GM12875 (cell line): ENCODE data around the gene MLIP.

ENCODE experiments used
- H3K4me3 ChIP-seq: one replicate; pipeline ENCODE4 v1.5.1; 2011; ENCODE audit warnings: low read depth, low read length, control low read depth
- TF ChIP-seq, protein P1 (sequence below): IDR thresholded peaks from 2 replicates; pipeline ENCODE4 v1.5.1; 2011; ENCODE audit warnings: low read depth, mild to moderate bottlenecking, control low read depth, inconsistent platforms, low read length, moderate library complexity, borderline replicate concordance; ENCODE audit not compliant: insufficient read depth

The MLIP gene

DNA sequence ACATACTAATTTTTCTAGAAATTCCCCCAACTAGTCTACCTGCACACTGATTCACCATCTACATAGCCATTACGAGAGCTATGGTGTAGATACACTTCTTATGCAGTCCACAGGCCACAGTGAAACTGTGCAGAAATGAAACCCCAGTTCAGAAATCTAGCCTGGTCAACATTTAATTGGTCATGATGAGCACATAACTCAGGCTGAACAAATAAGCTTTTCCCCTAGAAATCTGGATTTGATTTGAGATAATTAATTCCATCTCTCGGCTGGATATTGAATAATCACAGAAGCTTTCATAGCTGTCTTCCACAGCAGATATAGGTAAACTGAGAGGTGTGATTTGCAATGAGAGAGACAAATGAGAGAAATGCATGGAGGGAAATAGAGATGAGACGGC is 174.4 kb downstream of the MLIP start:
- no peak overlapping the region for H3K4me3 ChIP-seq
- TF ChIP-seq, protein P1, sequence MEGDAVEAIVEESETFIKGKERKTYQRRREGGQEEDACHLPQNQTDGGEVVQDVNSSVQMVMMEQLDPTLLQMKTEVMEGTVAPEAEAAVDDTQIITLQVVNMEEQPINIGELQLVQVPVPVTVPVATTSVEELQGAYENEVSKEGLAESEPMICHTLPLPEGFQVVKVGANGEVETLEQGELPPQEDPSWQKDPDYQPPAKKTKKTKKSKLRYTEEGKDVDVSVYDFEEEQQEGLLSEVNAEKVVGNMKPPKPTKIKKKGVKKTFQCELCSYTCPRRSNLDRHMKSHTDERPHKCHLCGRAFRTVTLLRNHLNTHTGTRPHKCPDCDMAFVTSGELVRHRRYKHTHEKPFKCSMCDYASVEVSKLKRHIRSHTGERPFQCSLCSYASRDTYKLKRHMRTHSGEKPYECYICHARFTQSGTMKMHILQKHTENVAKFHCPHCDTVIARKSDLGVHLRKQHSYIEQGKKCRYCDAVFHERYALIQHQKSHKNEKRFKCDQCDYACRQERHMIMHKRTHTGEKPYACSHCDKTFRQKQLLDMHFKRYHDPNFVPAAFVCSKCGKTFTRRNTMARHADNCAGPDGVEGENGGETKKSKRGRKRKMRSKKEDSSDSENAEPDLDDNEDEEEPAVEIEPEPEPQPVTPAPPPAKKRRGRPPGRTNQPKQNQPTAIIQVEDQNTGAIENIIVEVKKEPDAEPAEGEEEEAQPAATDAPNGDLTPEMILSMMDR = no peak

DNA sequence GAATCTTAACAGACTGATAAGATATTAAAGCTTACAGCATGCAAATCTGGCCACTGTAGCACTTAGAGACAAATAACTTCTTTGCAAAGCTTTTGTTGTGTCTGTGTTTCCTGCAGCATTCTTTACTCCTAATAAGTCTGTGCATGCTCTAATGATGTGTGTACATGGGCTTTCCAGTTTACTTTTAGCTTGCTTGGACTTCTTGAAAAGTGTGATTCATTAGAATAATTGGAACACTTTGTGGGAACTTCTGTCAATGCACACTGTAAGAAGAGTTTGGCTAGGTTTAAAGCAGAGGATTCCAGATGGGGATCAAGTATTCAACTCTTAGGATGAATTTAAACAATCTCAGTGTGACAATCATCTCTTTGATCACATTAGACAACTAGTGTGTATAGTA is 174.9 kb downstream of the MLIP start:
- TF ChIP-seq, protein P1 = no peak
- no peak overlapping the region for H3K4me3 ChIP-seq

DNA sequence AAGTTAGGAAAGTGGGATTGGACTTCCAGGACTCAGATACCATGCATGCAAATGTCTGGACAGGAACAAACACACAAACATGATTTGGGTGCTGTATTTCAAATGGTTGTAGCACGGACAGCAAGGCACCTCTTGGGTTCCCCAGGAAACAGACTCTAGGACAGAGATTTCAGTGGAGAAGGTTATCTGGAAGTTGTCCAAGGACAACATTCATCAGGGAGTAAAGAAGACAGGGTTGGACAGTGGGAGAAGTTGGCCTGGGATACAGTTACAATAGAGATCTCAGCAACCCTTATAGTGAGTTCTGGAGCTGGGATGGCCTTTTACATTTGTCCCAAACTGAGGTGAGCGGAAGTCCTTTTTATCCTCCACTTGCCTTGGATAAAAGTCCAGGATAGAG is 177.2 kb downstream of the MLIP start:
- H3K4me3 ChIP-seq = no peak overlapping the region
- TF ChIP-seq, protein P1 = no peak

DNA sequence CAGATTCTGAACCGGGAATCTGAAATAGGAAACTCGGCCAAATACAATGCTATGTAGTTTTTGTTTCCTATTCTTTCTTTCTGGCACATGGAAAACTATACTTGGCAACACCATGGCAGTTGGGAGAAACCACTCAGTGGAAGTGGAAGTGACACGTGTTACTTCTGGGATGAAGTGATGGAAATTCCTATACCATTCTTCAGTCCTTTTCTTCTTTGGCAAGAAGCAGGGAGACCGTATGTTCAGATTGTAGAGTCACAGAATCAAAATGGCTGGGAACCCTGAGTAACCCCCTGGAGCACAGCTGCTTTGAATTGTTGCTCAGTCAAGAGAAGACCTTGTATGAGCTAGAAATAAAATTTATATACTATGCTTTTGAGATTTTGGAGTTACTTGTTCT is 178.2 kb downstream of the MLIP start:
- TF ChIP-seq, protein P1 = no peak
- no peak overlapping the region for H3K4me3 ChIP-seq

DNA sequence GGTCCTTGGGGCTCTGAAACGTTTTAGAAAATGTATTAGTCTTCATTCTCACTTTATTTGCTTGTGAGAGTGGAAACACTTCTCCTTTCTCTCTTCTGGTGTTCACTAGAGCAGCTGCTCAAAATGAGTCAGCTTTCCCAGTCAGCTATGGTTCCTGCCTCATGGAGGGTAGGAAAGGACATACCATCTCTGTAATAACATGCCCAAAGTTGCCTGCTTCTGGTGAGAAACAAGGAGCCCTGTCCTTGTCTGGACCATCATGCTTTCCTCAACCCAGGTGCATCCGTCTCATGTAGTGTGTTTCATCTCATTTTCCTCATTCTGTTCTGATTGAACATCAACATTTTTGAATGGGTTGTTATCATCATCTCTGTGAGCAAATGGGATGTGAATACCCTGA is 179.9 kb downstream of the MLIP start:
- no peak overlapping the region for H3K4me3 ChIP-seq
- TF ChIP-seq, protein P1 = no peak

DNA sequence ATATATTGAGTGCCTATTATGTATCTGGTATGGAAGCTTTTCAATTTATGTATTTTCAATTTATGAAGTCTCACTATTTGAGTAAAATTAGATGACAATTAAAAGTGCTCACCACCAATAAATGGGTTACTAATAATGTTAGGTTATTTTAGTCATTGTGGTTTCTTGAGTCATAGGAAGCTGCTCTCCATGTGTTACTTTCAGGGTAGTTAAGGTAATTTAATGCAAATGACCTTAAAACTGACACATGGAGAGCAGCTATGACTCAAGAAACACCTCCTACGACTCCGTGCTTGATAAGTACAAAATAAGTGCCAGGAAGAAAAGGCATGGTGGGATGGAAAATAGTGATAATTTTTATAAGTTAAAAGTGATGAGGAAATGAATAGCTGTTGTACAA is 180.5 kb downstream of the MLIP start:
- no peak overlapping the region for H3K4me3 ChIP-seq
- TF ChIP-seq, protein P1 = no peak

DNA sequence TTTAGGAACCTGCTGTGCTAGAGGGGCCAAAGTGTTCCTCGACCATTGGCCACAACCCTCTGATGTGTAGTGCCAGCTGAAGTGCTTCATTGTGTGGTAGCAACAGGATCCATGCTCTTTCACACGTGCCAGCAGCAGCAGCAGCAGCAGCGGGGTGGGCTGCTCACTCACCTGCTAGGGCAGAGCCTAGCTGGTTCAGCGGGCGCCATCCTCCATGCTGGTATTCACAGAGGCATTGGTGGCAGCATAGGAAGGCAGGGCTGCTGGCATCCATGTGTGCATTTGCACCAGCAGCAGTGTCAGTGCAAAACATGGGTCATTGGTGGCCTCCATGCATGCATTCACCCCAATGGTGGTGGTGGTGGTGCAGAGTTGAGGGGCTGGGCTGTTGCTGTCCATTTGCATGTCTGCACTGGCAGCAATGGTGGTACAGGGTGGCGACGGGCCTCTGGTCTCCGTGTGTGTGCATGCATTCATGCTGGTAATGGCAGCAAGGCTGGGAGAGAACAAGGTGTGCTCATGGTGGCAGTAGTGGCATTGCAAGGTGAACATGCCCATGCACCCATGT is 183.8 kb downstream of the MLIP start:
- H3K4me3 ChIP-seq = no peak overlapping the region
- TF ChIP-seq, protein P1 = no peak
